Measurements from ENCODE around the gene ZNF554.
"Not testable (repeated sequence)": the region's sequence is repeated elsewhere in the genome, so short reads cannot be mapped to it uniquely, and the experiment has no call there.

ZNF554 gene

DNA sequence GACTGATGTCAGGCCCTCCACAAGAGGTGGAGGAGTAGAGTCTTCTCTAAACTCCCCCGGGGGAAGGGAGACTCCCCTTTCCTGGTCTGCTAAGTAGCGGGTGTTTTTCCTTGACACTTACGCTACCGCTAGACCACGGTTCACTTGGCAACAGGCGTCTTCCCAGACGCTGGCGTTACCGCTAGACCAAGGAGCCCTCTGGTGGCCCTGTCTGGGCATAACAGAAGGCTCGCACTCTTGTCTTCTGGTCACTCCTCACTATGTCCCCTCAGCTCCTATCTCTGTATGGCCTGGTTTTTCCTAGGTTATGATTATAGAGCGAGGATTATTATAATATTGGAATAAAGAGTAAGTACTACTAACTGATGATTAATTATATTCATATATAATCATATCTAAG, 52.5 kb downstream of the ZNF554 start:
- not testable (repeated sequence) for DNase-seq

GRCh38 chr19:2877398-2878331, 58.0 kb downstream of the ZNF554 start:
- no peak for DNase-seq

DNA sequence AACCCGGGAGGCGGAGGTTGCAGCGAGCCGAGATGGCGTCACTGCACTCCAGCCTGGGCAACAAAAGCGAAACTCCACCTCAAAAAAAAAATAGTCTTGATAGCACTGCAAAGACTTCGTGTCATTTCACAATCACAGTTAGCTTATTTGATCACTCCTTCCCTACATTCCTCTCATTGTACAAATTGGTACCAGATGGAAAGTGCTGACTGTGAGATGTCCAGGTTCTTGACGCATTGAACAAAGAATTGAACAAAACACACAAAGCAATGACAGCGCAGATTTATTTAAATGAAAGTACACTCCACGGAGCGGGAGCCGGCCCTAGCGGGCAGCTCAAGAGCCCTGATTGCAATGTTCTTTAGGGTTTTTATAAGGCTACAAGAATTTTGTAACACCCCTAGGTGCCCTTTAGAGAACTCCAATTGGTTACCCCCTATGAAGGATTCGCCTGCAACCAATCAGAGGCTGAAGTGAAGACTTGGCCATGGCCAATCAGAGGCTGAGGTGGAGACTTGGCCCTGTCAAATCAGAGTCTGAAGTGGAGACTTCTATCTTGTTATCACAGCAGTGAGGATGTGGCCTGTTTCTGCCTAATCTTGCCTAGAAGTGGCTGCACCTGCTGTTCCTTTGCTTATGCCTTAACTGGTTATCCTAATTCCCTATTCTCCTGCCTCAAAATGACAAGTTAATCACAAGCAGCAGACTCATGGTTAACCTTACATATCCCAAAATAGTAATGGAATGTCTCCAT, 64.2 kb downstream of the ZNF554 start:
- DNase-seq: no peak

- no peak for DNase-seq
Observed at GRCh38 chr19:2885736-2886135, 66.1 kb downstream of the ZNF554 start.

Measured in activated effector memory CD4-positive, alpha-beta T cell treated with Interleukin-2 at 50 U/mL for 16 hours (primary cell).